ENCODE data around the gene NPTN. TPM values are rescaled to one million over a fixed set of nuclear protein-coding genes. Genes with fewer than 3 reads are reported as not detected.
"Not testable (repeated sequence)": the region's sequence is repeated elsewhere in the genome, so short reads cannot be mapped to it uniquely, and the experiment has no call there.

Gene NPTN
- total and polyA plus RNA-seq, 7 experiments from 2014 or later, result 26.8 to 51.9 (median 42.6) TPM

DNA sequence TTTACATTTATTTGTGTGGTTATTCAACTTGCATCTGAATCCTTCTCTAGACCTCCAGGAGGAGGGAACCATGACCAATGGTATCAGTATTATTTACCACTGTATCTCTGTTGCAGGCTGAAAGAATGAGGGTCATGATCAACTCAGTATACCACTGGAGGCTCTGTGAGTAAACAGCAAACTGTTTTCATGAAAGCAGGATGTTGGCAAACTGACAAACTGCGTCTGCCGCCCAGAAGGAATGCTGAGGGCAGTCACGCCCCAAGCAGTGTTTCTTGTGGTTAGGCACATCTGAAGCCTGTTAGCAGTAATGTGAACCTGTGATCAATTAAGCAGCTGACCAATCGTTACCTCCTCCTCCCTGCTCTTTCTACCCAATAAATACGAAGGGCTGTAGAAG is 6.3 kb upstream of the NPTN start:
- H3K36me3 Mint-ChIP-seq; H3K4me1 ChIP-seq (ENCODE audit: control insufficient read depth in 2 of 2, insufficient read depth in 2 of 2, low read length in 2 of 2); H3K4me3 Mint-ChIP-seq; H3K27ac Mint-ChIP-seq; H3K9me3 Mint-ChIP-seq; H3K27ac ChIP-seq (ENCODE audit: low read depth, low read length); H3K9me3 ChIP-seq (ENCODE audit: control insufficient read depth in 2 of 3, low read length in 3 of 3); POLR2A ChIA-PET; H3K36me3 ChIP-seq (ENCODE audit: control insufficient read depth in 2 of 3, insufficient read depth in 3 of 3, low read length in 3 of 3); CTCF ChIA-PET; ATAC-seq; DNase-seq; H3K27me3 ChIP-seq (ENCODE audit: control insufficient read depth in 2 of 2, insufficient read depth in 2 of 2, low read length in 2 of 2); H3K4me3 ChIP-seq (ENCODE audit: low read length): not testable (repeated sequence)
- Mint-ChIP-seq H3K27me3 (peaks cover 19 to 48% (median 30%) of the 10 kb centered on the region in 5 donors), H3K4me1 (peaks cover 0 to 12% (median 6%) of the 10 kb centered on the region in 7 donors)
- intact Hi-C loops (cut with micrococcal nuclease), result loop anchor here (5.0 to 10.0 kb wide), 3 partner anchors 355 to 1563 kb away; partner anchors contain the start of genes PML (in 2 of the 2), STOML1 (in 2 of the 2), C15orf39 (in 1 of the 2) and HEXA (in 1 of the 2)

DNA sequence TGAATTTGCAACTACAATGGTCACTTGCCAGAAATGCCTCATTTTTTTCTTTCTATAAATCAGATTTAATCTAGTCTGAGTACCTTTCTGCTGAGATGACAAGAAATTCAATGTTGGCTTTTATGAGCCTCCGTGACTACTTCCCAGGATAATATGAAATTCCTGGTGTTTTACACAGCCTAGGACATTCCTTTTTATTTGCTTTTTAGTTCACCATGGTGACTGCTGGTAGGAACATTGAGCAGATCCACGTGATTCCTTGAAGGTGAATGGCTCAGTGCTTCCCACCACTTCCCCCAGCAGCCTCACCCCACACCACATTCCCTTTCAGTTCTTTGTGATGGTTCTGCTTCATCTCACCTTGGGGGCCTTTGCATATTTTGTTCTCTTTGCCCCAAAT is 4.3 kb upstream of the NPTN start:
- intact Hi-C loops (cut with micrococcal nuclease), result loop anchor here (5.0 to 10.0 kb wide), 3 partner anchors 357 to 1565 kb away; partner anchors contain the start of genes PML (in 2 of the 2), STOML1 (in 2 of the 2), C15orf39 (in 1 of the 2) and HEXA (in 1 of the 2)
- H3K27ac Mint-ChIP-seq, result peak overlapping the region in 1 of 9 donors; percentile 51
- H3K27ac ChIP-seq (ENCODE audit: low read depth, low read length), result no peak overlapping the region
- peaks cover 3 to 9% (median 6%) of the 10 kb centered on the region in 11 donors for H3K9me3 Mint-ChIP-seq
- no peaks in the 10 kb centered on the region for H3K36me3 ChIP-seq (ENCODE audit: control insufficient read depth in 2 of 3, insufficient read depth in 3 of 3, low read length in 3 of 3)
- POLR2A ChIA-PET, result no interaction called here
- H3K4me3 ChIP-seq (ENCODE audit: low read length), result no peak overlapping the region
- H3K4me3 Mint-ChIP-seq, result no peak overlapping the region
- peaks cover 5 to 18% (median 14%) of the 10 kb centered on the region in 7 donors for H3K4me1 Mint-ChIP-seq
- CTCF ChIA-PET, result interaction anchor here (1.1 to 2.1 kb wide), 3 partner anchors 14 to 77 kb away, joined by 3 to 21 read pairs (median 5); no protein-coding TSS in a partner anchor
- H3K27me3 Mint-ChIP-seq, result peaks cover 19 to 48% (median 30%) of the 10 kb centered on the region in 5 donors
- ATAC-seq (no peak), DNase-seq (no peak)
- no peaks in the 10 kb centered on the region for H3K4me1 ChIP-seq (ENCODE audit: control insufficient read depth in 2 of 2, insufficient read depth in 2 of 2, low read length in 2 of 2)
- no peaks in the 10 kb centered on the region for H3K27me3 ChIP-seq (ENCODE audit: control insufficient read depth in 2 of 2, insufficient read depth in 2 of 2, low read length in 2 of 2)
- H3K36me3 Mint-ChIP-seq, result peaks cover 0 to 5% (median 0%) of the 10 kb centered on the region in 5 donors
- H3K9me3 ChIP-seq (ENCODE audit: control insufficient read depth in 2 of 3, low read length in 3 of 3), result peaks cover 0 to 6% (median 0%) of the 10 kb centered on the region in 3 experiments

DNA sequence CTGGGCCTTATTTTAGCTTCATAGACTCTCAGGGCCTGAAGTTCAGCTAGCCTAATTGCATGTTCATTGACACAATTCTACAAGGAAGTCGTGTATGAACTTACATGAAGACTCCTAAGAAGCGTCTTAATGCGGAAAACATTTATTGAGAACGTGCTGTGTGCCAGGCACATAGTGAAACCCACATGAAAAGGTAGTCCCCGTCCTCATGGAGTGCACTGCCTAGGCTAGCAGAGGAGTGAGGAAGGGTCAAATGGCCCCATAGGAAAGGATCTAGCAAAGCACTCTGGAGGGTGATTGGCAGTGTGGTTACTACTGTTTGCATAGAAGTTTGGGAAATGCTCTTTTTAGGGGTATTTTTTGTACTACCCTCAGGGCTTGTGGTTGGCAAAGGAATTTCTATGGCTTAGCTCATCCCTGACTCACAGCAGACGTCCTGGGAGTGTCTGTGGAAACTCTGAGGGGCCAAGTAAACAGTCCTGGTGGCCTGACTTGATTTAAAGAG is 854 bp upstream of the NPTN start:
- ATAC-seq (no peak), DNase-seq (no peak)
- Histone ChIP-seq H3K4me3 (ENCODE audit: low read length) (peak overlapping the region; percentile 73), H3K9me3 (ENCODE audit: control insufficient read depth in 2 of 3, low read length in 3 of 3) (no peaks in the 10 kb centered on the region), H3K4me1 (ENCODE audit: control insufficient read depth in 2 of 2, insufficient read depth in 2 of 2, low read length in 2 of 2) (peaks cover 16 to 22% of the 10 kb centered on the region in 2 donors), H3K27ac (ENCODE audit: low read depth, low read length) (peak overlapping the region; percentile 69), H3K36me3 (ENCODE audit: control insufficient read depth in 2 of 3, insufficient read depth in 3 of 3, low read length in 3 of 3) (no peaks in the 10 kb centered on the region), H3K27me3 (ENCODE audit: control insufficient read depth in 2 of 2, insufficient read depth in 2 of 2, low read length in 2 of 2) (no peaks in the 10 kb centered on the region)
- Mint-ChIP-seq H3K4me3 (peak overlapping the region; percentile 79 to 97 (median 90)), H3K27me3 (peaks cover 5 to 29% (median 12%) of the 10 kb centered on the region in 5 donors), H3K4me1 (peaks cover 33 to 52% (median 45%) of the 10 kb centered on the region in 7 donors), H3K36me3 (peaks cover 0 to 2% (median 0%) of the 10 kb centered on the region in 5 donors), H3K9me3 (peaks cover 0 to 3% (median 0%) of the 10 kb centered on the region in 11 donors), H3K27ac (peak overlapping the region; percentile 71 to 96 (median 85))
- intact Hi-C loops (cut with micrococcal nuclease), result loop anchor here (2.0 to 10.0 kb wide), 5 partner anchors 361 to 1818 kb away; partner anchors contain the start of genes PML (in 2 of the 2), STOML1 (in 2 of the 2), ARIH1 (in 1 of the 2) and HEXA (in 1 of the 2)
- ChIA-PET POLR2A (interaction anchor here (0.6 to 1.0 kb wide), 2 partner anchors 20 to 74 kb away, joined by 3 read pairs; no protein-coding TSS in a partner anchor), CTCF (interaction anchor here (1.1 kb wide), 1 partner anchor 74 kb away, joined by 4 read pairs; no protein-coding TSS in a partner anchor)

DNA sequence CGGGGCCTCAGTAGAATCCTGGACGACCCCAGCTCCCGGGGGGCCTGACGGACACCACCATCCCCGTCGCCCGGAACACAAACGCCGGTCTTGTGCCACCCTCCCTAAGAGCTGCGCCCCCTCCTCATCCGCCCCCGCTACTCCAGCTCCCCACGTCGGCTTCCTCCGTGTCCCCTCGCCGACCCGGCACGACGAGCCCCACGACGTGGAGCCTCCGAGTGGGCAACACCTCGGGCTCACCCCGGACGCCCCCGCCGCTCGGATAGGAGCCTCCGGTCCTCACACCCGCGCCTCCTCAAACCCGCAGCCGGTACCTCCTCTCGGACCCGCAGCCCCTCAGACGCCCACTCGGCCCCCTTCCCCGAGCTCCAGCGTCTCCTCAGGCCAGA is 525 bp downstream of the NPTN start:
- Mint-ChIP-seq H3K9me3 (peaks cover 0 to 3% (median 0%) of the 10 kb centered on the region in 11 donors), H3K4me3 (peak overlapping the region; percentile 79 to 93 (median 88)), H3K36me3 (peaks cover 0 to 2% (median 0%) of the 10 kb centered on the region in 5 donors), H3K27ac (peak overlapping the region in 8 of 9 donors; percentile 2 to 93 (median 72)), H3K27me3 (peaks cover under 1 to 20% (median 5%) of the 10 kb centered on the region in 5 donors), H3K4me1 (peaks cover 37 to 64% (median 52%) of the 10 kb centered on the region in 7 donors)
- Histone ChIP-seq H3K36me3 (ENCODE audit: control insufficient read depth in 2 of 3, insufficient read depth in 3 of 3, low read length in 3 of 3) (no peaks in the 10 kb centered on the region), H3K4me1 (ENCODE audit: control insufficient read depth in 2 of 2, insufficient read depth in 2 of 2, low read length in 2 of 2) (peaks cover 16 to 26% of the 10 kb centered on the region in 2 donors), H3K27me3 (ENCODE audit: control insufficient read depth in 2 of 2, insufficient read depth in 2 of 2, low read length in 2 of 2) (no peaks in the 10 kb centered on the region), H3K4me3 (ENCODE audit: low read length) (peak overlapping the region; percentile 63), H3K27ac (ENCODE audit: low read depth, low read length) (peak overlapping the region; percentile 74), H3K9me3 (ENCODE audit: control insufficient read depth in 2 of 3, low read length in 3 of 3) (no peaks in the 10 kb centered on the region)
- DNase-seq (peak in 2 of 9 donors; percentile 7 to 20), ATAC-seq (no peak)
- ChIA-PET CTCF (interaction anchor here (0.7 to 0.8 kb wide), 2 partner anchors 16 to 580 kb away, joined by 3 to 4 read pairs; no protein-coding TSS in a partner anchor), POLR2A (interaction anchor here (1.2 kb wide), 1 partner anchor 16 kb away, joined by 4 read pairs; no protein-coding TSS in a partner anchor)
- intact Hi-C loops (cut with micrococcal nuclease), result loop anchor here (2.0 to 10.0 kb wide), 5 partner anchors 362 to 1820 kb away; partner anchors contain the start of genes PML (in 2 of the 2), STOML1 (in 2 of the 2), ARIH1 (in 1 of the 2) and HEXA (in 1 of the 2)

DNA sequence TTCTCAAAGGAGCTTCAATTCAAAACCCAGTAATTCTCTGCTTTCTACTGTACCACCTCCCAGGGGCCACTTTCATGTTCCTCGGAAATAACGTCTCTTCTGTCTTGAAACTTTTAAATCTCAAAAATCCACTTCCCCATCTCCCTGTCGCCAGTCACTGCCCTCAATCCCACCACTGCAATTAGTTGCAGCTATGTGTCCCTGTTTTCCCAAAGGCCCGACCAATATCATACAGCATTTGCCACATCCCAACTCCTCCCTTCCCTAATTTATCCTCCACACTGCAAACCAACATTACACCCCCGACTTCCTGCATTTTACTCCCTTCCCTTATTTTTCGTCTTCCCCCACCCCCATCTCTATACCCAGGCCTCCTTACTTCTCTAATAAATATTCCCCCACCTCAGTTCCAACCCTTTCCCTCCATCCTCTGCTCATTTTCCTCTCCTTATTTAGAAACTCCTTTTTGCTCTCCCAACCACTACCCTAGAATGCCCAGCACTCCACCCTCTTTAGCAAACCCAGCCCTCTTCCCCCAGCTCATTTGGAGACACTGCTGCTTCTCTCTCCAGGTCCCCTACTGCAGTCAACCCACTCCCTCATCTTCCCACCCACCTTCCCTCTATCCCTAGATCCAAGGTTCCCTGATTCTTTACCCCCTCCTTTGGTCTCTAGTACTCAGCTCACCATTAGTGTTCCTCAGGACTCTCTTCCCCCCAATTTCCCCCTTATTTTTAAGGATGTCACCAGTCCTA is 1.1 kb downstream of the NPTN start:
- Histone ChIP-seq H3K9me3 (ENCODE audit: control insufficient read depth in 2 of 3, low read length in 3 of 3) (no peaks in the 10 kb centered on the region), H3K4me1 (ENCODE audit: control insufficient read depth in 2 of 2, insufficient read depth in 2 of 2, low read length in 2 of 2) (peaks cover 16 to 26% of the 10 kb centered on the region in 2 donors), H3K36me3 (ENCODE audit: control insufficient read depth in 2 of 3, insufficient read depth in 3 of 3, low read length in 3 of 3) (no peaks in the 10 kb centered on the region), H3K4me3 (ENCODE audit: low read length) (peak overlapping the region; percentile 63), H3K27ac (ENCODE audit: low read depth, low read length) (peak overlapping the region; percentile 74), H3K27me3 (ENCODE audit: control insufficient read depth in 2 of 2, insufficient read depth in 2 of 2, low read length in 2 of 2) (no peaks in the 10 kb centered on the region)
- DNase-seq (peak in 3 of 9 donors; percentile 1 to 14 (median 11)), ATAC-seq (no peak)
- Mint-ChIP-seq H3K27ac (peak overlapping the region in 8 of 9 donors; percentile 2 to 93 (median 72)), H3K4me3 (peak overlapping the region; percentile 79 to 93 (median 88)), H3K27me3 (peaks cover 0 to 18% (median 5%) of the 10 kb centered on the region in 5 donors), H3K4me1 (peaks cover 37 to 67% (median 51%) of the 10 kb centered on the region in 7 donors), H3K36me3 (peaks cover 0 to 2% (median 0%) of the 10 kb centered on the region in 5 donors), H3K9me3 (peaks cover 0 to 3% (median 0%) of the 10 kb centered on the region in 11 donors)
- ChIA-PET POLR2A (interaction anchor here (1.2 kb wide), 1 partner anchor 15 kb away, joined by 4 read pairs; no protein-coding TSS in a partner anchor), CTCF (interaction anchor here (0.7 to 0.8 kb wide), 2 partner anchors 16 to 579 kb away, joined by 3 to 4 read pairs; no protein-coding TSS in a partner anchor)
- intact Hi-C loops (cut with micrococcal nuclease), result loop anchor here (2.0 to 10.0 kb wide), 5 partner anchors 363 to 1820 kb away; partner anchors contain the start of genes PML (in 2 of the 2), STOML1 (in 2 of the 2), ARIH1 (in 1 of the 2) and HEXA (in 1 of the 2)
